Endothelial cell (in vitro differentiated cells): Measurements from ENCODE around the gene NUPR2. TPM values are rescaled to one million over a fixed set of nuclear protein-coding genes. Genes with fewer than 3 reads are reported as not detected.
"Not testable (repeated sequence)": the region's sequence is repeated elsewhere in the genome, so short reads cannot be mapped to it uniquely, and the experiment has no call there.

ENCODE experiments used
- DNase-seq: peaks from one replicate; pipeline ENCODE4 v3.0.0; 2021; ENCODE audit warnings: low spot score
- H3K27ac Mint-ChIP-seq: one replicate; pipeline ENCODE4 v1.8.0; 2021; ENCODE audit warnings: mixed read lengths, inconsistent platforms; ENCODE audit not compliant: unreplicated experiment
- H3K27me3 Mint-ChIP-seq: one replicate; pipeline ENCODE4 v1.8.0; 2021; ENCODE audit warnings: mild to moderate bottlenecking, moderate library complexity, mixed read lengths, inconsistent platforms; ENCODE audit not compliant: unreplicated experiment
- H3K36me3 Mint-ChIP-seq: one replicate; pipeline ENCODE4 v1.8.0; 2021; ENCODE audit warnings: mild to moderate bottlenecking, low read depth, mixed read lengths, inconsistent platforms; ENCODE audit not compliant: unreplicated experiment
- H3K4me1 Mint-ChIP-seq: one replicate; pipeline ENCODE4 v1.8.0; 2021; ENCODE audit warnings: mild to moderate bottlenecking, mixed read lengths, inconsistent platforms; ENCODE audit not compliant: unreplicated experiment
- H3K4me3 Mint-ChIP-seq: one replicate; pipeline ENCODE4 v1.8.0; 2021; ENCODE audit warnings: mild to moderate bottlenecking, mixed read lengths, inconsistent platforms; ENCODE audit not compliant: unreplicated experiment
- H3K9me3 Mint-ChIP-seq: one replicate; pipeline ENCODE4 v1.8.0; 2021; ENCODE audit warnings: mixed read lengths, inconsistent platforms; ENCODE audit not compliant: unreplicated experiment
- CTCF ChIP-seq: fragments of 200-600 bp; sonication (generic); IDR thresholded peaks from one replicate; pipeline ENCODE4 v1.5.0; 2021; ENCODE audit warnings: antibody characterized with exemption; ENCODE audit not compliant: unreplicated experiment
- total RNA-seq: library from RNA; stranded (reverse); fragmentation: NEBNext Ultra II Directional; extraction: Animal tissue kit (Norgen Biotek cat#: 25700); gene quantifications from one replicate; pipeline ENCODE4 v1.2.1, GENCODE V29; 2021; ENCODE audit not compliant: unreplicated experiment

Gene NUPR2
- total RNA-seq, 1 donor from 2014 or later: not detected

DNA sequence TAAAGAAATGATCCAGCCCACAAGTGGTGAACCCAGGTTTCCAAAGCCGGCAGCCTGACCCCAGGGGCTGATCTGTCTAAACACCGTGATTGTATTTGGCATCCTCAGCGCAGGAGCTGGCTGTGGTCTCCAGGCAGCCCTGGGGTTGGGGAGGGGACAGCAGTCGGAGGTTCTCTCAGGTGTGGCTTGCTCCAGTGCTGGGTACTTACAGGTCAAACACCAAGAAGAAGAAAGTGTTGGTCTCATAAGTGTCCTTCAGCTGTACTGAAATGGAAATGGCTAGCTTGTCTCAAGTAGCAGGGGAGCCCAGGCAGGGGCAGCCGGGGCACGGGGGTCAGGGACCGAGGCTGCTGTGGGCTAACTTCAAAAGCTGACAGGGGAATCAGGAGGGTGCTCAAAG lies 29.5 kb downstream of the NUPR2 start:
- TF ChIP-seq CTCF: no peak
- no peaks in the 10 kb centered on the region for H3K4me1 Mint-ChIP-seq
- DNase-seq: no peak
- H3K27ac Mint-ChIP-seq: no peak overlapping the region
- no peak overlapping the region for H3K4me3 Mint-ChIP-seq
- H3K27me3 Mint-ChIP-seq: peaks cover 10% of the 10 kb centered on the region
- H3K9me3 Mint-ChIP-seq: no peaks in the 10 kb centered on the region
- H3K36me3 Mint-ChIP-seq: peaks cover 7% of the 10 kb centered on the region

DNA sequence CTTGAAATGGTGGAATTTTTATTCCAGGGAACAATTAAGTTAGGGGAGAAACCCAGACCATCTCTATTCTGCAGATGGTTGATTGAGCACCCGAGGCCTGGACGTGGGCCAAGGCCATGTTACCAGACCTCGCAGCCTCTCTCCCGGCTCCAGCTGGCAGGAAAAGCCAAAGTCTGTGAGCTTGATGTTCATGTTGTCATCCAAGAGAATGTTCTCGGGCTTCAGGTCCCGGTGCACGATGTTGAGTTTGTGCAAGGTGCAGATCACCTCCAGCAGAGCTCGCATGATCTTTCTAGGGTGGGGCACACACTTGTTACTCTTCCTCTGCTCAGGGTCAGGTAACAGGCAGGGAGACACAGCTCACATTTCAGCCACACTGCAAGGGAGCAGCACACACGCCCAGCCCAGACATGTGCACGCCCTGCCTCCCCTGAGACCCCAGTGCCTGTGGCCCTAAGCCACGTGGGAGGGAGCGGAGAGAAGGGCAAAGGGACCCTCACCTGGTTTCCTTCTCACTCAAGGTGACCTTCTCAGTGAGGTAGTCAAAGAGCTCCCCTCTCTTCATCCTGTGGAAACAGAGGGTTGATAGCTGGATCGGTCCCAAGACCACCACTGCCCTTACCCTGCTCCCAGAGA lies 32.9 kb downstream of the NUPR2 start:
- H3K9me3 Mint-ChIP-seq: no peaks in the 10 kb centered on the region
- H3K36me3 Mint-ChIP-seq: peaks cover 11% of the 10 kb centered on the region
- TF ChIP-seq CTCF: no peak
- H3K4me1 Mint-ChIP-seq: peaks cover 22% of the 10 kb centered on the region
- no peak overlapping the region for H3K4me3 Mint-ChIP-seq
- H3K27ac Mint-ChIP-seq: no peak overlapping the region
- DNase-seq: no peak
- peaks cover 6% of the 10 kb centered on the region for H3K27me3 Mint-ChIP-seq

DNA sequence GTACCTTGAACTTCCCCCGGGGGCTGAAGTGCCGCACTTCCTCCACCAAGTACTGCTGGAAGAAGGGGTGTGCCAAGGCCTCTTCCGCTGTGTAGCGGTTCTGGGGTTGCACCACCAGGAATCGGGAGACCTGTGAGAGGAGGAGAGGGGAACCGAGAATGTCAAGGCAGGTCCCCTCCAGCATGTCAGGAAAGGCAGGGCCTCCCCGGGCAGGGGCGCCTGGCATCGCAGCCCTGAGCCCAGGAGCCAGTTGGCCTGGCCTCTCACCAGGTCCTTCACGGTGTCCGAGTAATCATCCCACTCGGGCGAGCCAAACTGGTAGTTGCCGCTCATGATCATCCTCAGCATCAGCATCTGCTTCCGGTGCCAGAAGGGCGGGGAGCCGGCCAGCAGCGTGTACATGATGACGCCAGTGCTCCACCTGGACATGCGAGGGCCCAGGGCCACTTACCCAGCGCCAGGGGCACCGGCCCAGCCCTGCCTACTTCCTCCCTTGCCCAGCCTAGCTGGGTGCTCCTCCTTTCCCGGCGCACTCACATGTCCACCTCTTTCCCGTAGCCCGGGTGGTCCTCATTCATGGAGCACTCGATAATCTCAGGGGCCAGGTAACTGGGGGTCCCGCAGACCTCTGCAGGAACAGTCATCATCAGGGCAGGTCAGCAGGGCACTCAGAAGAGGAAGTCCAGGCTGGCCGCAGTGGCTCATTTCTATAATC lies 34.4 kb downstream of the NUPR2 start:
- Mint-ChIP-seq H3K27ac (no peak overlapping the region), H3K4me3 (no peak overlapping the region), H3K36me3 (peaks cover 11% of the 10 kb centered on the region), H3K4me1 (peaks cover 22% of the 10 kb centered on the region), H3K27me3 (peaks cover 4% of the 10 kb centered on the region), H3K9me3 (no peaks in the 10 kb centered on the region)
- DNase-seq: no peak
- TF ChIP-seq CTCF: no peak

GRCh38 chr7:56080726-56081435 lies 35.3 kb downstream of the NUPR2 start:
- not testable (repeated sequence) for H3K27me3 Mint-ChIP-seq, H3K4me3 Mint-ChIP-seq, DNase-seq, H3K9me3 Mint-ChIP-seq
- Mint-ChIP-seq H3K4me1 (peaks cover 22% of the 10 kb centered on the region), H3K27ac (peak overlapping the region; percentile 91), H3K36me3 (peaks cover 11% of the 10 kb centered on the region)

DNA sequence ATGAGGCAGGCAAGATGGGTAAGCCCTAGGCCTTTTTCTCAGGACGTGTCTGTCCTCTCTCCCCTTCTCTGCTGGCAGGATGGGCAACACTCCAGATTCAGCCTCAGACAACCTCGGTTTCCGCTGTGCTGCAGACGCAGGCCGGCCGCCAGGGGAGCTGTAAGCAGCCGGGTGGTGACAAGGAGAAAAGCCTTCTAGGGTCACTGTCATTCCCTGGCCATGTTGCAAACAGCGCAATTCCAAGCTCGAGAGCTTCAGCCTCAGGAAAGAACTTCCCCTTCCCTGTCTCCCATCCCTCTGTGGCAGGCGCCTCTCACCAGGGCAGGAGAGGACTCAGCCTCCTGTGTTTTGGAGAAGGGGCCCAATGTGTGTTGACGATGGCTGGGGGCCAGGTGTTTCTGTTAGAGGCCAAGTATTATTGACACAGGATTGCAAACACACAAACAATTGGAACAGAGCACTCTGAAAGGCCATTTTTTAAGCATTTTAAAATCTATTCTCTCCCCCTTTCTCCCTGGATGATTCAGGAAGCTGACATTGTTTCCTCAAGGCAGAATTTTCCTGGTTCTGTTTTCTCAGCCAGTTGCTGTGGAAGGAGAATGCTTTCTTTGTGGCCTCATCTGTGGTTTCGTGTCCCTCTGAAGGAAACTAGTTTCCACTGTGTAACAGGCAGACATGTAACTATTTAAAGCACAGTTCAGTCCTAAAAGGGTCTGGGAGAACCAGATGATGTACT lies 36.6 kb downstream of the NUPR2 start:
- Mint-ChIP-seq H3K4me3 (no peak overlapping the region), H3K9me3 (no peaks in the 10 kb centered on the region), H3K36me3 (peaks cover 11% of the 10 kb centered on the region), H3K27me3 (peaks cover 4% of the 10 kb centered on the region), H3K4me1 (peaks cover 22% of the 10 kb centered on the region), H3K27ac (peak overlapping the region; percentile 95)
- DNase-seq: peak; percentile 55
- TF ChIP-seq CTCF: peak; percentile 36
